GM23248 (cell line): ENCODE data around the gene L3MBTL4.

Experiments
- EZH2 ChIP-seq: fragments of 200-600 bp; sonication (generic); IDR thresholded peaks from 2 replicates; pipeline ENCODE4 v1.6.1; 2018; ENCODE audit warnings: antibody characterized with exemption, mild to moderate bottlenecking; ENCODE audit not compliant: insufficient read depth, poor library complexity, severe bottlenecking
- EZH2phosphoT487 ChIP-seq: fragments of 200-600 bp; sonication (generic); IDR thresholded peaks from 2 replicates; pipeline ENCODE4 v1.6.1; 2018; ENCODE audit warnings: antibody characterized with exemption, moderate library complexity, mild to moderate bottlenecking, low read depth; ENCODE audit not compliant: insufficient read depth

- TF ChIP-seq EZH2 (no peak), EZH2phosphoT487 (no peak)
These were observed 383.3 kb downstream of the L3MBTL4 start for GRCh38 chr18:6031442-6031841.
